SU-DHL-6 (cell line): Measurements from ENCODE around the gene GLYATL3.

ENCODE experiments used
- H2AFZ ChIP-seq: fragments of 200-600 bp; sonication (generic); 2 replicates; pipeline ENCODE4 v1.6.1; 2014; ENCODE audit warnings: low read depth, mild to moderate bottlenecking, moderate library complexity, mixed read lengths, antibody characterized with exemption, low read length; ENCODE audit not compliant: severe bottlenecking
- H3F3A ChIP-seq: fragments of 200-600 bp; shearing (Covaris generic); 2 replicates; pipeline ENCODE4 v1.6.0; 2016; ENCODE audit warnings: antibody characterized with exemption, mild to moderate bottlenecking; ENCODE audit not compliant: insufficient read depth
- H3K27ac ChIP-seq: fragments of 200-600 bp; sonication (generic); 2 replicates; pipeline ENCODE4 v1.5.1; 2016; ENCODE audit warnings: low read depth, mild to moderate bottlenecking, low read length, moderate library complexity, mixed read lengths
- H3K27me3 ChIP-seq: fragments of 200-600 bp; sonication (generic), shearing (Covaris generic); 2 replicates; pipeline ENCODE4 v1.6.0; 2014; ENCODE audit warnings: mild to moderate bottlenecking, low read length
- H3K36me3 ChIP-seq: fragments of 200-600 bp; sonication (generic); 2 replicates; pipeline ENCODE4 v1.6.1; 2014; ENCODE audit warnings: mild to moderate bottlenecking, low read length, mixed read lengths
- H3K4me2 ChIP-seq: fragments of 300-600, 200-600 bp; shearing (Covaris generic), sonication (generic); 2 replicates; pipeline ENCODE4 v1.6.0; 2014; ENCODE audit warnings: low read length, low read depth, mild to moderate bottlenecking; ENCODE audit not compliant: poor library complexity, severe bottlenecking
- H3K4me3 ChIP-seq: fragments of 200-600 bp; sonication (generic); 2 replicates; pipeline ENCODE4 v1.5.1; 2014; ENCODE audit warnings: antibody characterized with exemption, low read length, mild to moderate bottlenecking, mixed read lengths; ENCODE audit not compliant: insufficient read depth, poor library complexity, severe bottlenecking
- H3K79me2 ChIP-seq: fragments of 200-600 bp; sonication (generic); 2 replicates; pipeline ENCODE4 v1.6.1; 2014; ENCODE audit warnings: mild to moderate bottlenecking, low read length, moderate library complexity; ENCODE audit not compliant: insufficient read depth
- H3K9ac ChIP-seq: fragments of 200-600 bp; sonication (generic); 2 replicates; pipeline ENCODE4 v1.7.0; 2014; ENCODE audit warnings: mild to moderate bottlenecking, low read length
- H3K9me2 ChIP-seq: fragments of 200-600 bp; sonication (generic); replicated peaks from 2 replicates; pipeline ENCODE4 v1.6.1; 2014; ENCODE audit warnings: low read length; ENCODE audit not compliant: insufficient read depth
- H3K9me3 ChIP-seq: fragments of 200-600 bp; sonication (generic); 2 replicates; pipeline ENCODE4 v1.6.1; 2014; ENCODE audit warnings: low read length, mixed read lengths; ENCODE audit not compliant: insufficient read depth
- H4K20me1 ChIP-seq: fragments of 200-600 bp; sonication (generic); 2 replicates; pipeline ENCODE4 v1.6.1; 2014; ENCODE audit warnings: low read depth, mild to moderate bottlenecking, antibody characterized with exemption, low read length, moderate library complexity, mixed read lengths
- CTCF ChIP-seq: fragments of 200-600 bp; sonication (generic); IDR thresholded peaks from one replicate; pipeline ENCODE4 v1.5.1; 2017; ENCODE audit warnings: antibody characterized with exemption, mild to moderate bottlenecking, low read length, moderate library complexity; ENCODE audit not compliant: insufficient read depth, poor library complexity, severe bottlenecking
- EZH2phosphoT487 ChIP-seq: fragments of 200-600 bp; sonication (generic), shearing (Covaris generic); conservative IDR thresholded peaks from 2 replicates; pipeline ENCODE4 v1.6.1; 2018; ENCODE audit warnings: mild to moderate bottlenecking, antibody characterized with exemption, low read length, moderate library complexity, mixed read lengths

Gene GLYATL3

GRCh38 chr6:49557177-49557576, 57.5 kb downstream of the GLYATL3 start:
- Histone ChIP-seq H3F3A (no peaks in the 10 kb centered on the region), H3K4me3 (no peak overlapping the region), H3K9ac (no peak overlapping the region)

GRCh38 chr6:49558238-49558637, 58.5 kb downstream of the GLYATL3 start:
- no peaks in the 10 kb centered on the region for H3F3A ChIP-seq
- H3K9ac ChIP-seq: no peak overlapping the region
- no peaks in the 10 kb centered on the region for H3K79me2 ChIP-seq
- TF ChIP-seq EZH2phosphoT487: no peak
- no peak for TF ChIP-seq CTCF
- no peaks in the 10 kb centered on the region for H3K9me3 ChIP-seq
- no peaks in the 10 kb centered on the region for H3K36me3 ChIP-seq
- H3K27me3 ChIP-seq: no peaks in the 10 kb centered on the region
- no peaks in the 10 kb centered on the region for H3K9me2 ChIP-seq
- no peaks in the 10 kb centered on the region for H4K20me1 ChIP-seq
- no peak overlapping the region for H2AFZ ChIP-seq
- no peak overlapping the region for H3K27ac ChIP-seq
- H3K4me3 ChIP-seq: no peak overlapping the region
- H3K4me2 ChIP-seq: no peak overlapping the region

More at GRCh38 chr6:49557177-49557576, 57.5 kb downstream of the GLYATL3 start:
- no peak for TF ChIP-seq CTCF
- H3K36me3 ChIP-seq: no peaks in the 10 kb centered on the region
- no peaks in the 10 kb centered on the region for H3K79me2 ChIP-seq
- H3K9me2 ChIP-seq: no peaks in the 10 kb centered on the region
- H2AFZ ChIP-seq: no peak overlapping the region
- H3K27me3 ChIP-seq: no peaks in the 10 kb centered on the region
- H3K9me3 ChIP-seq: no peaks in the 10 kb centered on the region
- H4K20me1 ChIP-seq: no peaks in the 10 kb centered on the region
- no peak overlapping the region for H3K4me2 ChIP-seq
- no peak overlapping the region for H3K27ac ChIP-seq

GRCh38 chr6:49563006-49563886, 63.5 kb downstream of the GLYATL3 start:
- H3K4me3 ChIP-seq: no peak overlapping the region

More at GRCh38 chr6:49563006-49563886, 63.5 kb downstream of the GLYATL3 start:
- Histone ChIP-seq H3F3A (no peaks in the 10 kb centered on the region), H3K9me2 (no peaks in the 10 kb centered on the region), H3K27ac (no peak overlapping the region), H3K9ac (no peak overlapping the region), H3K79me2 (no peaks in the 10 kb centered on the region), H2AFZ (no peak overlapping the region), H3K27me3 (peaks cover 3% of the 10 kb centered on the region; the same call in 1 of the 2 replicates), H3K9me3 (no peaks in the 10 kb centered on the region), H3K36me3 (no peaks in the 10 kb centered on the region), H4K20me1 (no peaks in the 10 kb centered on the region), H3K4me2 (no peak overlapping the region)
- TF ChIP-seq EZH2phosphoT487 (no peak), CTCF (no peak)
